Measurements from ENCODE around the gene LTA4H.
"Not testable (repeated sequence)": the region's sequence is repeated elsewhere in the genome, so short reads cannot be mapped to it uniquely, and the experiment has no call there.

DNA sequence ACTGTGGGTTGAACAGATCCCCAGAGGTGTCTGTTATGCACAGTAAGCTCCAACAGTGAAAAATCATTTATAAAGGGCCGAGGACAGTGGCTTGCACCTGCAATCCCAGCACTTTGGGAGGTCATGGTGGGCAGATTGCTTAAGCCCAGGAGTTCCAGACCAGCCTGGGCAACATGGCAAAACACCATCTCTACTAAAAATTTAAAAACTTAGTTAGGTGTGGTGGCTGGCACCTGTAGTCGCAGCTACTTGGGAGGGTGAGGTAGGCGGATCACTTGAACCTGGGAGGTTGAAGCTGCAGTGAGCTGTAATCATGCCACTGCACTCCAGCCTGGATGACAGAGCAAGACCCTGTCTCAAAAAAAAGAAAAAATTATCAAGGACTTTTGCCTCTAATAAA lies 30.4 kb upstream of the LTA4H start:
- not testable (repeated sequence) for TF ChIP-seq ZNF585B (tag by site-specific recombination; IDR thresholded peaks at IDR 0.05); ZNF148 (tag by site-specific recombination; IDR thresholded peaks at IDR 0.05; ENCODE audit: borderline replicate concordance); ZNF791 (tag by site-specific recombination; IDR thresholded peaks at IDR 0.05); ZNF704 (tag by site-specific recombination; IDR thresholded peaks at IDR 0.05); CTCF (tag by site-specific recombination; IDR thresholded peaks at IDR 0.05); ZBTB48 (tag by site-specific recombination; IDR thresholded peaks at IDR 0.05); ZFP41 (tag by site-specific recombination; IDR thresholded peaks at IDR 0.05; ENCODE audit: borderline replicate concordance); SALL2 (tag by site-specific recombination; IDR thresholded peaks at IDR 0.05; ENCODE audit: borderline replicate concordance)

Measured in HEK293 (cell line).